ENCODE data around the gene XRN2.

DNA sequence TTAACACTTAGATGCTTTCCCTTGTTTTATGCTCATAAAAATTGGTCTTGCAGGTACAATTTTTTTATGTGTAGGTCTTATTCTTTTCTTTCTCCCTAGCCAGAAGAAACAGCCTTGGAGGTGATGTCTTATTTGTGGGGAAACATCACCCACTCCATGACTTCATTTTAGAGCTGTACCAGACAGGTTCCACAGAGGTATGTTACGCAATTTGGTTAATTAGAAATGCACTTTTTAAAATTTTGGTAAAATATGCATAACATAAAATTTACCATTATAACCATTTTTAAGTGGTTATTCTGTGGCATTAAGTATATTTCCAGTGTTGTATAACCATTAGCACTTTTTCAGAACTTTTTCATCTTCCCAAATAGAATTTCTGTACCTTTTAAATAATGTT is 52.9 kb downstream of the XRN2 start:
- no peak for TF ChIP-seq EZH2 (IDR thresholded peaks at IDR 0.05; ENCODE audit: borderline replicate concordance, insufficient read depth, low read depth, low read length, poor library complexity, severe bottlenecking)
- TF ChIP-seq, protein P1, sequence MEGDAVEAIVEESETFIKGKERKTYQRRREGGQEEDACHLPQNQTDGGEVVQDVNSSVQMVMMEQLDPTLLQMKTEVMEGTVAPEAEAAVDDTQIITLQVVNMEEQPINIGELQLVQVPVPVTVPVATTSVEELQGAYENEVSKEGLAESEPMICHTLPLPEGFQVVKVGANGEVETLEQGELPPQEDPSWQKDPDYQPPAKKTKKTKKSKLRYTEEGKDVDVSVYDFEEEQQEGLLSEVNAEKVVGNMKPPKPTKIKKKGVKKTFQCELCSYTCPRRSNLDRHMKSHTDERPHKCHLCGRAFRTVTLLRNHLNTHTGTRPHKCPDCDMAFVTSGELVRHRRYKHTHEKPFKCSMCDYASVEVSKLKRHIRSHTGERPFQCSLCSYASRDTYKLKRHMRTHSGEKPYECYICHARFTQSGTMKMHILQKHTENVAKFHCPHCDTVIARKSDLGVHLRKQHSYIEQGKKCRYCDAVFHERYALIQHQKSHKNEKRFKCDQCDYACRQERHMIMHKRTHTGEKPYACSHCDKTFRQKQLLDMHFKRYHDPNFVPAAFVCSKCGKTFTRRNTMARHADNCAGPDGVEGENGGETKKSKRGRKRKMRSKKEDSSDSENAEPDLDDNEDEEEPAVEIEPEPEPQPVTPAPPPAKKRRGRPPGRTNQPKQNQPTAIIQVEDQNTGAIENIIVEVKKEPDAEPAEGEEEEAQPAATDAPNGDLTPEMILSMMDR (IDR thresholded peaks at IDR 0.05): no peak
